Lower leg skin (tissue), 4 donors: ENCODE measurements around the gene SLC46A1. TPM values are rescaled to one million over a fixed set of nuclear protein-coding genes. Genes with fewer than 3 reads are reported as not detected.
A peak's percentile ranks its signal among the peaks of the same experiment; 100 is the strongest.

ENCODE experiments used
- DNase-seq, 2 donors: peaks; one replicate each; pipeline ENCODE4 v3.0.0-alpha.2; 2019; ENCODE audit warnings: low spot score in 2 of 2
- H3K4me3 ChIP-seq: fragments of 200-600 bp; sonication (generic); 2 replicates; pipeline ENCODE4 v1.5.1; 2017; ENCODE audit warnings: mild to moderate bottlenecking, low read depth; ENCODE audit not compliant: poor library complexity, severe bottlenecking
- CTCF ChIP-seq, 3 donors: fragments of 450-650 bp; IDR thresholded peaks; one replicate each; pipeline ENCODE4 v1.5.1; 2016; ENCODE audit warnings: antibody characterized with exemption in 3 of 3, mild to moderate bottlenecking in 3 of 3, moderate library complexity in 2 of 3
- POLR2A ChIP-seq, 2 donors: fragments of 450-650 bp; IDR thresholded peaks; one replicate each; pipeline ENCODE4 v1.6.1; 2016 to 2017; ENCODE audit warnings: antibody characterized with exemption in 2 of 2, mild to moderate bottlenecking in 1 of 2, moderate library complexity in 1 of 2
- WGBS, 2 donors: methylation state at CpG; one replicate each; pipeline ENCODE4 v1.1.5; 2018; 5-methylcytosine and 5-hydroxymethylcytosine counted together
- intact Hi-C: fragments of 100-400 bp; cut with DNase I; formaldehyde crosslinking; loops from one replicate; pipeline ENCODE4 v1.15.0; 2023; ENCODE audit warnings: low total_unique reads
- total RNA-seq, 4 donors: library from RNA; depleted of rRNA; stranded (reverse); fragments of >200 nt; gene quantifications; one replicate each; pipeline ENCODE4 v1.1.0, GENCODE V29; 2016

Gene SLC46A1
- total RNA-seq, 4 donors from 2014 or later, result 0.89 to 11.5 (median 4.5) TPM

DNA sequence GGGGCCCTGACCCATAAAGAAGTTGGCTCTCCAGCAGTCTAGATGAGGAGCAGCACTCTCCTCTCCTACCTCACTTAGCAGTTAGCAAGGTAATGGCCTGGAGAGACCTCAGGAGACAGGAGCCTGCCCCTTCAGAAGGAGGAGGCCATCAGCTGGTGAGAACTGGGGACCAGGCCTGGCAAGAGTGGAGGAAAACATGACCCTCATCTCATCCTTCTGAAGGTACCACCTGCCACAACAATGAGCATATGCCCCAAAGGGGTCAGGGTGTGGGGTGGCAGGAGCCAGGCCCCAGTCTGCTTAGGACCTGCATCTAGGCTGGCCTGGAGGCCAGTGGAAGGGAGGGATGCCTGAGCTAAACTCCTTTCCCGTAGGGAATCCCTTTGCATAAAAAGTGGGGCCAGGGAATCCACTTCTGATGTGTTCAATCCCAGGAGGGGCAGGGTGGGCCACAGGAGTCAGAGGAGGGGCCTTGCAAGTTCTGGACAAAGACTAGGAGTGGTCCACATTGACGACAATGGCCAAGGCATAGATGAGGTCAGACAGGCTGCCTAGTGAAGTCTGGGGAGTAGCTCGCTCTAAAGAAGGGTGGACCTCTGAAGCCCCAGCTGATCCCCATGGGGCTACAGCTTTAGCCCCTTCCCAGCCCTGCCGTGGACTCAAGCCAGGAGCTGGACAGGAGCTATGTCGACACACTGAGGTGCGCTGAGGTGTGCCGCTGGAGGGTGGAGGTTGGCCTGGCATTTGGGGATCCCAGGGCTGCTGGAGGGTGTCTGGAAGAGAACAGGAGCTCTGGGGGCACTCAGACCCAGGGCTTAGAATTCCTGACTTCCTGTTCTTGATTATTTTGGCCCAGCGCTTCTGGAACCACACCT, 42.0 kb downstream of the SLC46A1 start:
- intact Hi-C loops, result no loop called here
- no peak for TF ChIP-seq POLR2A (IDR thresholded peaks at IDR 0.05)
- TF ChIP-seq CTCF (IDR thresholded peaks at IDR 0.05), result no peak
- 90 to 94% methylated on average over 8 of the region's 8 CpGs for WGBS, 2 donors
- no peak overlapping the region for H3K4me3 ChIP-seq
- no peak for DNase-seq

- TF ChIP-seq POLR2A (IDR thresholded peaks at IDR 0.05) (no peak), CTCF (IDR thresholded peaks at IDR 0.05) (no peak)
- whole genome bisulfite sequencing, 2 donors, result 85 to 91% methylated on average over 5 of the region's 5 CpGs
- H3K4me3 ChIP-seq, result no peak overlapping the region
- DNase-seq, result no peak
- intact Hi-C loops, result no loop called here
These were observed 42.8 kb downstream of the SLC46A1 start for GRCh38 chr17:28363186-28363585.

- DNase-seq, result no peak
- H3K4me3 ChIP-seq, result peak overlapping the region; percentile 98
- no peak for TF ChIP-seq CTCF (IDR thresholded peaks at IDR 0.05)
- intact Hi-C loops, result no loop called here
- WGBS, 2 donors, result 2% methylated on average over 4 of the region's 4 CpGs
These were observed 48.2 kb downstream of the SLC46A1 start for GRCh38 chr17:28357901-28358197.

DNA sequence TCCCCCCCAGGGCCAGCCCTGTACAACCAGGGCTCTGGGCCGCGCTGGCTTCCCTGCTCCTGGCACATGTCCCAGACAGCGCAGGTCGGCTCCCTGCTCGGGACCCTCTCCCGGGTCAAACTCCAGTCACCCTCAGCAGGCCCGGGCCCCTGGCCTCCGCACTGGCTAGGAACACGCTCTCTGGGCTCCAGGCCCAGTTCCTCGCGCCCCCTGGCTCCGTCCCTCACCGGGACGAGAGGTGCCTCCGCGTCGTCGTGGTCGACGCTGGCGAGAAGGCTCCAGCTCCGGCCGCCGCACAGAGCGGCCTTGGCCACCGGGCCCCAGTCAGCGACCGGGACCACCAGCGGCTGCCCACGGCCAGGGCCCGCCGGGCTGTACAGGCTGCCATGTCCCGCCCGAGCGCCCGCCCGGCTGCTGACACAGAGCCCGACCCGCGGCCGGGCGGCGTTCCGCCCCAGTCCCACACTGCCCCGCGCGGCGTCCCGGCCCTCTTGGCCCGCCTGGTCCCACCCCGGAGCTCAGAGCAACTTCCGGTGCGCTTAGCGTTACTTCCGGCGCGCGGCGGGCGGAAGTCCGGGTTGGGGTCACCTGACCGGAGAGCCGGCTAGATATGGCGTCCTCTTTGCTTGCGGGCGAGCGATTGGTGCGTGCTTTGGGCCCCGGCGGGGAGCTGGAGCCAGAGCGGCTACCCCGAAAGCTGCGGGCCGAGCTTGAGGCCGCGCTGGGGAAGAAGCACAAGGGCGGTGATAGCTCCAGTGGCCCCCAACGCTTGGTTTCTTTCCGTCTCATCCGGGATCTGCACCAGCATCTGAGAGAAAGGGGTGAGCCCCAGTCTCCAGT, 48.7 kb downstream of the SLC46A1 start, which contains the start of gene POLDIP2:
TSS of gene POLDIP2 (minus strand) at position 467 of the 840 bp plus-strand sequence. CDS start at position 388, 79 bp downstream.
- peak within 1 kb of the TSS; percentile 98 for H3K4me3 ChIP-seq
- TF ChIP-seq CTCF (IDR thresholded peaks at IDR 0.05) (no peak), POLR2A (IDR thresholded peaks at IDR 0.05) (peak in 1 of 2 donors; percentile 73)
- intact Hi-C loops, result no loop called here
- WGBS, 2 donors, result 0 to 1% methylated on average over 33 to 47 of the region's 80 CpGs
- peak; percentile 94 to 99 for DNase-seq

- no peak overlapping the region for H3K4me3 ChIP-seq
- TF ChIP-seq POLR2A (IDR thresholded peaks at IDR 0.05), result no peak
- TF ChIP-seq CTCF (IDR thresholded peaks at IDR 0.05), result no peak
- no peak for DNase-seq
- 95 to 97% methylated on average over 7 of the region's 7 CpGs for WGBS, 2 donors
- intact Hi-C loops, result no loop called here
These were observed 55.7 kb downstream of the SLC46A1 start for GRCh38 chr17:28350271-28350670.
